Measurements from ENCODE around the gene NUP58.

DNA sequence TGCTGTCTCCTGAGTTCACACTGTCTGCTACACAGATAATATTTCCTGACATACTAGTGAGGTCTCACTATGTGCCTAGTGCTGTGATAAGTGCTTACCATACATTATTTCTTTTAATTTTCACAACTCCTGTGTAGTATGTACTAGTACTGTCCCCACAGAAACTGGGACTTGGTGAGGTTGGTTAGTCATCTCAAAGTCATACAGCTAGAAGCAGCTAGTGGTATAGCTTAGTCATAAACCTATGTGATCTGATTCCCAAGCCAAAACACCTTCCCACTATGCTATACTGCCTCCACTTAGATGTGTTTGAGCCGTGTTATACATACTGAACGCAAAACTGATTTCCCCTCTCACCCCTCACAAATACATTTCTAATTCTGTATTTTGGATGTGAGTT, 24.7 kb upstream of the NUP58 start:
- TF ChIP-seq, protein P1, sequence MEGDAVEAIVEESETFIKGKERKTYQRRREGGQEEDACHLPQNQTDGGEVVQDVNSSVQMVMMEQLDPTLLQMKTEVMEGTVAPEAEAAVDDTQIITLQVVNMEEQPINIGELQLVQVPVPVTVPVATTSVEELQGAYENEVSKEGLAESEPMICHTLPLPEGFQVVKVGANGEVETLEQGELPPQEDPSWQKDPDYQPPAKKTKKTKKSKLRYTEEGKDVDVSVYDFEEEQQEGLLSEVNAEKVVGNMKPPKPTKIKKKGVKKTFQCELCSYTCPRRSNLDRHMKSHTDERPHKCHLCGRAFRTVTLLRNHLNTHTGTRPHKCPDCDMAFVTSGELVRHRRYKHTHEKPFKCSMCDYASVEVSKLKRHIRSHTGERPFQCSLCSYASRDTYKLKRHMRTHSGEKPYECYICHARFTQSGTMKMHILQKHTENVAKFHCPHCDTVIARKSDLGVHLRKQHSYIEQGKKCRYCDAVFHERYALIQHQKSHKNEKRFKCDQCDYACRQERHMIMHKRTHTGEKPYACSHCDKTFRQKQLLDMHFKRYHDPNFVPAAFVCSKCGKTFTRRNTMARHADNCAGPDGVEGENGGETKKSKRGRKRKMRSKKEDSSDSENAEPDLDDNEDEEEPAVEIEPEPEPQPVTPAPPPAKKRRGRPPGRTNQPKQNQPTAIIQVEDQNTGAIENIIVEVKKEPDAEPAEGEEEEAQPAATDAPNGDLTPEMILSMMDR (IDR thresholded peaks at IDR 0.05; ENCODE audit: low read length) = no peak
- no peak for TF ChIP-seq EZH2 (optimal IDR thresholded peaks at IDR 0.05; ENCODE audit: low read depth, low read length)
